Fibroblast of mammary gland (primary cell): Measurements from ENCODE around the gene BMERB1.

Experiments
- DNase-seq: peaks from one replicate; pipeline ENCODE4 v3.0.0-alpha.2; 2010; ENCODE audit warnings: low read depth
- H3K4me3 ChIP-seq: 2 replicates; pipeline ENCODE4 v1.5.1; 2011; ENCODE audit warnings: low read depth, mild to moderate bottlenecking, low read length, moderate library complexity; ENCODE audit not compliant: control insufficient read depth
- TF ChIP-seq, protein P1 (sequence below): conservative IDR thresholded peaks from 2 replicates; pipeline ENCODE4 v1.5.1; 2011; ENCODE audit warnings: low read depth, low read length, inconsistent platforms; ENCODE audit not compliant: control insufficient read depth, insufficient read depth

Gene BMERB1

DNA sequence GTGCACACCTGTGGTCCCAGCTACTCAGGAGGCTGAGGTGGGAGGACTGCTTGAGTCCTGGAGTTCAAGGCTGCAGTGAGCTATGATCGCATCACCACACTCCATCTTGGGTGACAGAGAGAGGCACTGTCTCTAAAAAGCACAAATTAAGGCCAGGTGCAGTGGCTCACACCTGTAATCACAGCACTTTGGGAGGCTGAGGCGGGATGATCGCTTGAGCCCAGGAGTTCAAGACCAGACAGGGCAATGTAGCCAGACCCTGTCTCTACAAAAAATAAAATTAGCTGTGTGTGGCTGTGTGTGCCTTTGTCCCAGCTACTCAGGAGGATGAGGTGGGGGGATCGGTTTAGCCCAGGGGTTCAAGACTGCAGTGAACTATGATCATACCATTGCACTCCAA is 81.6 kb downstream of the BMERB1 start:
- H3K4me3 ChIP-seq: no peak overlapping the region
- no peak for DNase-seq
- TF ChIP-seq, protein P1, sequence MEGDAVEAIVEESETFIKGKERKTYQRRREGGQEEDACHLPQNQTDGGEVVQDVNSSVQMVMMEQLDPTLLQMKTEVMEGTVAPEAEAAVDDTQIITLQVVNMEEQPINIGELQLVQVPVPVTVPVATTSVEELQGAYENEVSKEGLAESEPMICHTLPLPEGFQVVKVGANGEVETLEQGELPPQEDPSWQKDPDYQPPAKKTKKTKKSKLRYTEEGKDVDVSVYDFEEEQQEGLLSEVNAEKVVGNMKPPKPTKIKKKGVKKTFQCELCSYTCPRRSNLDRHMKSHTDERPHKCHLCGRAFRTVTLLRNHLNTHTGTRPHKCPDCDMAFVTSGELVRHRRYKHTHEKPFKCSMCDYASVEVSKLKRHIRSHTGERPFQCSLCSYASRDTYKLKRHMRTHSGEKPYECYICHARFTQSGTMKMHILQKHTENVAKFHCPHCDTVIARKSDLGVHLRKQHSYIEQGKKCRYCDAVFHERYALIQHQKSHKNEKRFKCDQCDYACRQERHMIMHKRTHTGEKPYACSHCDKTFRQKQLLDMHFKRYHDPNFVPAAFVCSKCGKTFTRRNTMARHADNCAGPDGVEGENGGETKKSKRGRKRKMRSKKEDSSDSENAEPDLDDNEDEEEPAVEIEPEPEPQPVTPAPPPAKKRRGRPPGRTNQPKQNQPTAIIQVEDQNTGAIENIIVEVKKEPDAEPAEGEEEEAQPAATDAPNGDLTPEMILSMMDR: no peak

DNA sequence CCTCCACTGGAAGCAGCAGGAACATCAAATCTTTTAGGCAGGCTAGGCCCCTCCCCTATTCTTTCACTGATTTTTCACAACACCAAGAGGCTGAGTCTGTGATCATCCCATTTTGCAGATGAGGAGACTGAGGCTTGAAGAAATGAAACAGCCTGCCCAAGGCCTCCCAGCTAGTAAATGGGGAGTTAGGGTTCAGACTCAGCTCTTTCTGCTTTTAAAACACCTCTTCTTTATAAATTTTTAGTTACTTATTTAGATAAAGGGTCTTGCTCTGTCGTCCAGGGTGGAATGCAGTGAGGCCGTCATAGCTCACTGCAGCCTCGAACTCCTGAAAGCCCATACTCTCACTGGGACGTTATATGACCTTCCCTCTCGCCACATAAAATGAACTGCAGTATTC is 82.2 kb downstream of the BMERB1 start:
- no peak overlapping the region for H3K4me3 ChIP-seq
- no peak for DNase-seq
- TF ChIP-seq, protein P1: no peak

DNA sequence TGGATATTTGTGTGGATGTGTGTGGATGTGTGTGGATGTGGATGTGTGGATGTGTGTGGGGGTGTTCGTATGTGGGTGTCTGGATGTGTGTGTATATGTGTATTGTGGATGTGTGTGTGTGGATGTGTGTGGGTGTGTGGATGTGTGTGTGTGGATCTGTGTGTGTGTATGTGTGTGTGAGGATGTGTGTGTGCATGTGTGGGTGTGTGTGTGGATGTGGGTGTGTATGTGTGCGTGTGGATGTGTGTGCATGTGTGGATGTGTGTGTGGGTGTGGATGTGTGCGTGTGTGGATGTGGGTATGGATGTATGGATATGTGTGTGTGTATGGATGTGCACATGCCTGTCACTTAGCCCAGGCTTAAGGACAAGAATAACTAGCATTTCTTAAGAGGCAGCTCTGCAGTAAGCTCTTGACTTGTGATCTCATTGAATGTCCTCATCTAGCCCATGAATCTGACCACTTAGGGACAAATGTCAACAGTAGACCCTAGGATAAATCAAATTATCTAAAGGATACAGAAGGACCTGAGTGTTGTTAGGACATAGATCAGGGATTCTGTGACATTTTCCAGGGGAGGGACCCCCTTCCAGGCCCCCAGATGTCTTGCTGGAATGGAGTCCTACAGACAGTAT is 83.5 kb downstream of the BMERB1 start:
- H3K4me3 ChIP-seq: no peak overlapping the region
- TF ChIP-seq, protein P1: no peak
- DNase-seq: no peak

DNA sequence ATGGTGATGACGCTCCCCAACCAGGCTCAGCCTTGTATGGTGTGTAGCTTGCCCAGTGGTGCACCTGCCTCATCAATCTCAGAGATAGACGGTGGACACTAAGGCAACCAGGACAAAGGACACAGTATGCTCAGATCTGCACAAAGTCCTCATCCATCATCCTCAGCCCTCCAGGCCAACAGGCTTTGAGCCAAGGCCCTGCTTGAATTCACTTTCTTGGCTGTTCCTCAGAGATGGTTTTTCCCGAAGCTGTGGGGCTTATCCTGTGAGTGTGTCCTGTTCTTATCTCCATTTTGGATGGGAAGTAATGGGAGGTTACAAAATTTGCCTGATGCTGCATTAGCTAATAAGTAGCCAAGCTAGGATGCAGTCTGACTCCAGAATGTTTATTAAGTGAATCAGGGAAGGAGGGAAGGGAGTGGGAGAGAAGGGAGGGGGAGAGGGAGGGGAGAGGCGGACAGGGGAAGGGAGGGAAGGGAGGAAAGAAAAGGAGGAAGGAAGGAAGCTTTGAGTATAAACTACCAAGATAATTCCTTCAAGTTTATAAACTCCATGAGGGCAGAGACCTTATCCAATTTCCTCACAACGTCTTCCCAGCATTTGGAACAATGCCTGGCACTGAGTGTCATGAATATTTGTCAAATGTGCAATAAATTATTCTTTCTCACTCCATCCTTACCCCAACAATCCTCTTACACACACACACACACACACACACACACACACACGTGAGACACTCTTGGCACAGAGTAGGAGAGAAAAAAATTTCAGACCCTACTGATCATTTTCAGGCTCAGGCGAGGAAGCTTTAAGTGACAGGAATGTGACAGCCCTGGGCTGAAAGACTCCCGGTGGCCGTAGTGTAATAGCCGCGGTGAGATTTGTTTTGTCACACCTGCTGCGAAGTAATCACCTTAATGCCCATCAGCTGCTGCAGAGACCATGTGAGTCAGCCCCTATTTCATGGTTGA is 84.3 kb downstream of the BMERB1 start:
- H3K4me3 ChIP-seq: no peak overlapping the region
- TF ChIP-seq, protein P1: no peak
- peak; percentile 63 for DNase-seq

DNA sequence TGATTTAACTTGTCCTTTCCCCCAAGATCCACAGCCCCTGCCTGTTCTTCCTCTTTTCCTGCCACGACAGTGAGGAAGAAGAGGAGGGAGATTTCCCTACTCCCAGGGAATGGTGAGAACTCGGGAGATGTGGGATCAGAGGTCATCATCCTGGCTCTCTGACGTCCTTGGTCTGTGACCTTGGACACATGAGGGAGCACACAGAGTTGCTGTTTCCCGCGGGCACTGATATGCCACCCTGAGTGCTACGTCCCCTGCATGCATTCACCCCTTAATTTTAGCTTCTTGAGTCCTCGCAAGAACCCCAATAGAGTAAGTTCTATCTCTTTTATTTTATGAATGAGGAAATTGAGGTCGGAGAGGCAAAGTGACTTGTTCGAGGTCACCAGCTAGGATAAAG is 85.4 kb downstream of the BMERB1 start:
- DNase-seq: no peak
- TF ChIP-seq, protein P1: no peak
- no peak overlapping the region for H3K4me3 ChIP-seq

DNA sequence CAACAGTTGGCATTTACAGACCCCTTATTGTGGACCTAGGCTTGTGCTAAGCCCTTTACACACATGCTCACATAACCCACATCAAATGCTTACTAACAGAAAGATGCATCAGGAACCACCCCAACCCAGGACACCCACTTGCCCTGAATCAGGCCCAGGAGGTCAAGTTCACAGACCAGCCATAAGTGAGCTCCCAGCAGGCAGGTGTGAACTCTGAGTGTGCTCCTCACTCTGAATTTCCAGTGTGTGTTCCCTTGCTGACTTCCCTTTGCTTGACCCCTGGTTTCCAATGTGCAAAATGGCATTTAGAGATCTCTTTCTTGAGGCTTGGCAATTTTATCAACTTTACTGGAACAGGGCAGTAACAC is 87.0 kb downstream of the BMERB1 start:
- TF ChIP-seq, protein P1: no peak
- DNase-seq: no peak
- no peak overlapping the region for H3K4me3 ChIP-seq
